ENCODE results near the gene RNF151. TPM values are rescaled to one million over a fixed set of nuclear protein-coding genes. Genes with fewer than 3 reads are reported as not detected.
A peak's percentile ranks its signal among the peaks of the same experiment; 100 is the strongest.
"Not testable (repeated sequence)": the region's sequence is repeated elsewhere in the genome, so short reads cannot be mapped to it uniquely, and the experiment has no call there.

The RNF151 gene, protein sequence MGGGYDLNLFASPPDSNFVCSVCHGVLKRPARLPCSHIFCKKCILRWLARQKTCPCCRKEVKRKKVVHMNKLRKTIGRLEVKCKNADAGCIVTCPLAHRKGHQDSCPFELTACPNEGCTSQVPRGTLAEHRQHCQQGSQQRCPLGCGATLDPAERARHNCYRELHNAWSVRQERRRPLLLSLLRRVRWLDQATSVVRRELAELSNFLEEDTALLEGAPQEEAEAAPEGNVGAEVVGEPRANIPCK
- not detected in 2 replicates for total RNA-seq (2014; rRNA removed; shearing (Covaris generic))

DNA sequence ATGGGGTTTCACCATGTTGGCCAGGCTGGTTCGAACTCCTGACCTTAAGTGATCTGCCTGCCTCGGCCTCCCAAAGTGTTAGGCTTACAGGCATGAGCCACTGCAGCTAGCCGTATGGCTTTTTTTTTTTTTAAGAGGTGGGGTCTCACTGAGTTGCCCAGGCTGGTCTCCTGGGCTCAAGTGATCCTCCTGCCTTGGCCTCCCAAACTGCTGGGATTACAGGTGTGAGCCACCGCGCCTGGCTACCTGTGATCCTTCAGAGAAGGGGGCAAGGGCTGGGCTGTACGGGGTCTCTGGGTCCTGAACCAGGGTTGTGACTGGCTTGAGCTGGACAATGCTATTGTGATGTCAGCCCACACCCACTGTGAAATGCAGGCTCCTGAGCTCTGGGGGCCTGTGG lies at the start of gene RNF151:
Gene RNF151, plus strand, starts transcription at position 397 of the 400 bp plus-strand sequence. CDS start 26 bp downstream, outside the sequence.
- no peak for DNase-seq (ENCODE audit: low read depth)

DNA sequence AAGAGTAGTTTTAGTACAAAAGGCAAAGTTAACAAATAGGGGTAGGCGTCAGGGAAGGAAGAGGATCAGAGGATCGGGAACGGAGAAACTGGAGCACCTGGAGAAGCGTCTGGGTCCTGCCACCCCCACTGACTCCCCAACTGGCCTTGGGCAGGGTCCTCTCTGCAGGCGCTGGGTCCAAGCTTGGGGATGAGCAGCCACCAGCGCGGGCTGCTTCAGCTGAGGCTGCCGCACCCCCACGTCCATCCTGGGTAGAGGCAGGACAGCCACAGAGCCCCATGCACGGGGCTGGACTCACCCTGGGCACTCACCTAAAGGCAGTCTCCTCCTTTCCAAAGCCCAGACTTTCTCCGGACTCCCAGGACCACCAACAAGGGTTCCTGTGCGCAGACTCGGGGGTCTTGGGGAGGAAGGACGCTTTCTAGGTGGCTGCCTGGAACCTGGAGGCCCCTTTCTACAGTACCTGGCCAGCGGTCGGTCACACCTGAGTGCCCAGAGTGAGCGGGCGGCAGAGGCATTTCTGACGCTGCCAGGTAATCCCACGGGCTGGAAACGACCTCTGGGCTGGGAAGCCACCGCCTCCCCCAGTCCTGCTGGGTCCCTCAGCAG lies 49.5 kb upstream of the RNF151 start:
- no peak for DNase-seq (ENCODE audit: low read depth)

DNA sequence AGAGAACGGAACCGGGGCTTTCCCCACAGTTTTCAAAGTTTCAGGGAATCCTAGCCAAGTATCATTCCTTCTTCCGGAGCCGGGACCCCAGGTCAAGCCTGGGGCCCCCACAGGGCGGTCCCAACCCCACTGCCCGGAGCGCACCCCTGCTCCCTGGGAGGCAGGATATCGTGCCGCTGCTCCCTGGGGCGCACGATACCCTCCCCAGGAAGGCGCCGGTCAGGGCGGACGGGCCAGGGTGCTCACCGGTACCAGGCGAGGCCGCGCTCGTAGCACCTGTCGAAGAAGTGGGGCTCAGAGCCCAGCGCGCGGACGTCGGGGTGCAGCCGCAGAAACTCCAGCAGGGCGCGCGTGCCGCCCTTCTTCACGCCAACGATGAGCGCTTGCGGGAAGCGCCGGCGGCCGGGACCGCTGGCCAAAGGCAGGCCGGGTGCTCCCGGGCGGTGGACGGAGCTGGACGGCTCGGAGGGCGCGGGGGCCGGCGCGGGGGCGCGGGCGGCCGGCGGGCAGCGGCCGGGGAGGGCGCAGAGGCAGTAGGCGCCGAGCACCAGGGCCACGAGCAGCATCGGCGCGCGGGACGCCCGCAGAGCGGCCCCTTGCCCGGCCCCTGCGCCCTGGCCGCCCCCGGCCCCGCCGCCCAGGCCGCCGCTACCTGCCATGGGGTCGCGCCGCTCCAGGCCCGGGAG lies 48.8 kb upstream of the RNF151 start:
- DNase-seq (ENCODE audit: low read depth) = no peak

DNA sequence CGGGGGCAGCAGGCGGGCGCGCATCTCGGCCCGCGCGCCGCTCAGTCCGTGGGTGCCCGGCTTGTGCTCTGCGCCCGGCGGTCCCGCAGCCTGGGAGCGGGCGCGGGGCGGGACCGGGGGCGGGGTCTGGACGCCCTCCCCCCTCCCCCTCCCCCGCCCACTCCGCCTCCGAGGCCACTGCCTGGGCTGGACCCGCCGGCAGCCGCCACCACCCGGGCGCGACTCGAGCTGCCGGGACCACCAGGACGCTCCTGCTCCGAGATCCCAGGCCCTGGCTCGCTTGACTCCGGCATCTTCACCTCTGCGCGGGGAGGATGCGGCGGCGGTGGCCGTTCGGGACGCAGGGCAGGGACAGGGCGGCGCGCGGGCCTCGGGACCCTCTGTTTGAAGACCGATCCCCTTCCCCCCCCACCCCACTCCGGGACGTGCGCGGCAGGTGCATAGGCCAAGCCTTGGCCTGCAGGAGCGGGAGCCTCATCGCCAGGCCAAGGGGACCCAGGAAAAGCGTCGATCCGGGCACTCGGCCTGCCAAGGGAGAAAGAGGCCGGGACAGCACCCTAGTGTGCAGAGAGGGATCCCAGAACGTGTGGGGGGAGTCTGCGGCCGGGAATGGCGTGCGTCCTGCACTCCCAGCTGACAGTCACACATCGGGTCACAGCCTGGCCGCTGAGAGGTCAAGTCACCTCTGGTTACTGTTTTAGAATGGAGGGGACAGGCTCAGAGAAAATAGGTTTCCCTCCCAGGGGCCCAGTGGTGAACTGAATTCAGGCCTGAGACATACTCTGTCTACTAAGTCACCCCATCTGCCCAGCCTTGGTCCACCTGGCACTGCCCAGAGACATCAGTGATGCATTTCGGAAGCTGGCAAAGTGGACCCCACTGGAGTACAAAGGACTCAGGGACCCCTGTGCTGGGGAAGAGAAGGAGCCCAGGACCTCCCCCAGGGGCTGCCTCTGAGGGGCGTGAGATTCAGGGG lies 48.0 kb upstream of the RNF151 start, which contains the start of gene HS3ST6:
Gene HS3ST6, minus strand, starts transcription at position 65 of the 976 bp plus-strand sequence. CDS start 92 bp downstream, outside the sequence.
- DNase-seq (ENCODE audit: low read depth) = no peak

DNA sequence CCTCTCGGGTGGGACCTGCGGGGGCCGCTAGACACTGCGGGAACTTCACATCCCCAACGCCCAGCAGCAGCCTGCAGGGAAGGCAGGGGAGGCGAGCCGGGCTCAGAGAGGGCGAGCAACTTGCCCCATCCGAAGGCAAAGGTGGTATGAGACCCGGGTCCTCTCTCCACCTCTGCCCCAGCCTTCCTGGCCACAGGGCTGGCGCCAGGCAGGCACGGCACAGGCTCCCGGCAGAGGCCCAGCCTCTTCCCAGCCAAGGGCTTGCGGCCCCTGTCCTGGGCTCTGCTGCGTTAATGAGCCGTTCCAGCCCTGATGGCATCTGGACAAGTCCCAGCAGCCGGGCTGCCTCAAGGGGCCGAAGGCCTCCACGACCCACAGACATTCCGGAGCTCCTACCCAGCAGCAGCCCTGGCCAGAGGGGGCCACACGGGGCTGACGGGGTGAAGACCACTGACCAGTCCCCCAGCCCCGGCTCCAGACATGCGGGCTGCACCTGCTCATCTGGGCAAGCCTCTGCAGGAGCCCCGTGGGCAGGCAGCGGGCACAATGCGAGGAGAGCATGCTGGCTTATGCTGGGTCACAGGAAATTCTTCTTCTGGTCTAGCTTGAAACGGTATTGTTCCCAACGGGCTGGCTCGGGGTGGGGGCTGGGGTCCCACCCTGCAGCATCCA lies 47.2 kb upstream of the RNF151 start:
- DNase-seq (ENCODE audit: low read depth) = no peak

DNA sequence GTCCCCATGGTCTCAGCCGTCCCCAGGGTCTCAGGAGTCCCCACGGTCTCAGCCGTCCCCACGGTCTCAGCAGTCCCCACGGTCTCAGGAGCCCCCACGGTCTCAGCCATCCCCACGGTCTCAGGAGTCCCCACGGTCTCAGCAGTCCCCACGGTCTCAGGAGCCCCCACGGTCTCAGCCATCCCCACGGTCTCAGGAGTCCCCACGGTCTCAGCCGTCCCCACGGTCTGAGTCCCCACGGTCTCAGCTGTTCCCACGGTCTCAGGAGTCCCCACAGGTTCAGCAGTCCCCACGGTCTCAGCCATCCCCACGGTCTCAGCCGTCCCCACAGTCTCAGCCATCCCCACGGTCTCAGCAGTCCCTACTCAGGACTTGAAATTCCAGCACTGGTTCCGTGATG lies 46.5 kb upstream of the RNF151 start:
- DNase-seq (ENCODE audit: low read depth) = not testable (repeated sequence)

DNA sequence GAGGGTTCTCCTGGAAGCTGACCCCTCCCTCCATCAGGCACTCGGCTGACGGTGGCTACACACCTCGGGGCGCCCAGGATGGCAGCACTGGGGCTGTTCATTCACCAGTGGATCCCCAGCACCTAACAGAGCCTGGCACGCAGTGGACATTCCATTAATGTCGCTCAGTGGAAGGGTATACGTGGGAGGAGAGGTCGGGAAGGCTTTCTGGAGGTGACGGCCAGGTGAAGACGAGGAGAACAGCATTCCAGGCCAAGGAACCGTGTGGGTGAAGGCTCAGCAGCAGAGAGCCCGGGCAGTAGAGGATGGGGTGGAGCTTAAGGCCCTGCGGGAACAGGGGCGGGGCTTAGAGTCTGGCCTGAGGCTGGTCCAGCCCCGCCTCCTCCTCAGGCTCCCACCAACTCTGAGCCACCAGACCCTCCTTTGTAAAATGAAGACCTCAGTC lies 45.9 kb upstream of the RNF151 start:
- DNase-seq (ENCODE audit: low read depth) = no peak

DNA sequence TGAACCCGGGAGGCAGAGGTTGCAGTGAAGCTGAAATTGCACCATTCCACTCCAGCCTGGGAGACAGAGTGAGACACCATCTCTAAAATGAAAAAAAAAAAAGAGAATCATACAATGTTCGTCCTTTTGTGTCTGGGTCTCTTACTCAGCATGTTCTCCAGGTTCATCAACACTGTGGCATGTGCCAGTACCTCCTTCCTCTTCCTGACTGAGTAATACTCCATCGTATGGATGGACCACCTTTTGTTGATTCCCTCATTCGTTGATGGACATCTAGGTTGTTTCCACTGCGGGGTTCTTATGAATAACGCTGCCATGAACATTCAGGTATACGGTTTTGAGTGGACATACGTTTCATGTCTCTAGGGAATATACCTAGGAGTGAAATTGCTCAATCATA lies 44.3 kb upstream of the RNF151 start:
- no peak for DNase-seq (ENCODE audit: low read depth)

DNA sequence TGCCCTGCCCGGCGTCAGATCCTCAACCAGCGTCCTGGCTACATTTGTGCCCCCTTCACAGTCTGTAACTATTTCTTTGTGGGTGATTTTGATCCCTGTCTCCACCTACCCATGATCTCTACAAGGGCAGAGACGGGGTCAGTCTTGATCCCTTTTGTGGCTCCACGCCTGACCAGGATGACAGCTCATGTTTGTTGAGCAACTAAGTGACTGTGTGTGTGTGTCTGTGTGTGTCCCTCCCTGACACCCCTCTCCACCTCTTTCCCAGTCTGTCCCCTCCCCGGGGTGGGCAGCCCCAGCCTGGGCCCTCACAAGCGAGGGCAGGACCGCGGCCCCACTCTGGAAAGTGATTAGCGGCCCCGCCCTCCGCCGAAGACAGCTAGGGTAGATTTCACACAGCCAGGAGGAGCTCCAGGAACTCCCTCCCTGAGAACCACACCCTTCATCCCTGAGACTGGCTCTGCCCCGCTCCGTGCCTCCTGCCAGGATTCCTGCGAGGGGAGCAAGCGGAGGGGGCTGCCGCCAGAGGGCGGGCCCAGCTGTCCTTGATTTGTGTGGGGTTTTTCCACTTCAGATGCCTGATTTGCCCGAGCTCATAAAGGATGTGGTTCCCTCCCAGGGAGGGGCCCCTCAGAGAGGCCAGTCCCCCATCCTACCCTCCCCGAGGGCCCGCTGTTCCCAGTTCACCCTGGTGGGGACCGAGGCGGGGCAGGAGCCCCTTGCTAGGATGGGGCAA lies 43.2 kb upstream of the RNF151 start:
- peak; percentile 46 for DNase-seq (ENCODE audit: low read depth)

DNA sequence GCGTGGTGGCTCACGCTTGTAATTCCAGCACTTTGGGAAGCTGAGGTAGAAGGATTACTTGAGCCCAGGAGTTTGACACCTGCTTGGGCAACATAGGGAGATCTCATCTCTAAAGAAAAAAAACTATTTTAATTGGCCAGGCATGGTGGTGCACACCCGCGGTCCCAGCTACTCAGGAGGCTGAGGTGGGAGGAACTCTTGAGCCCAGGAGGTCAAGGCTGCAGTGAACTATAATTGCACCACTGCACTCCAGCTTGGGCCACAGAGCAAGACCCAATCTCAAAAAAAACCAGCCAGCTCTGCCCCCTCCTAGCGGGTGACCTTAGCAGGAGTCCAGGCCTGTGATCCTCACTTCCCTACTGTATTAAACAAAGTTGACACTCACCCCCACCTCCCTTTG lies 42.6 kb upstream of the RNF151 start:
- no peak for DNase-seq (ENCODE audit: low read depth)

DNA sequence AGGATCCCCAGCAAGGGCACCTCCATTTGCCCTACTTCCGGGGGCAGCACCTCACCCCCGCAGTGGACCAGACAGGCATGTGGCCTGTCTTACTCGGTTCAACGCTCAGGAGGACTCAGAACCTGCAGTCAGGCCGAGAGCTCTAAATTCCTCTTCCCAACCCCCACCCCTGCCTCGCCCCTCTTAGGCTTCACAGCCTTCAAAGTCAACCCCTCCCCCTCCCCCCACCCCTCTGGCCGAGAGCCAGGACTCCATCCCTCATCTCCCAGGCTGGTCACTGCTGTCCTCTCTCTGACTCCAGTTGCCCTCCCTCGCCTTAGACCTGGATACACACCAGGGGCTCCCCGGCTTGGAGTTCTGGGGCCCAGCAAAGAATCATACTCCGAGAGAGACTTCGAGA lies 40.4 kb upstream of the RNF151 start:
- no peak for DNase-seq (ENCODE audit: low read depth)

DNA sequence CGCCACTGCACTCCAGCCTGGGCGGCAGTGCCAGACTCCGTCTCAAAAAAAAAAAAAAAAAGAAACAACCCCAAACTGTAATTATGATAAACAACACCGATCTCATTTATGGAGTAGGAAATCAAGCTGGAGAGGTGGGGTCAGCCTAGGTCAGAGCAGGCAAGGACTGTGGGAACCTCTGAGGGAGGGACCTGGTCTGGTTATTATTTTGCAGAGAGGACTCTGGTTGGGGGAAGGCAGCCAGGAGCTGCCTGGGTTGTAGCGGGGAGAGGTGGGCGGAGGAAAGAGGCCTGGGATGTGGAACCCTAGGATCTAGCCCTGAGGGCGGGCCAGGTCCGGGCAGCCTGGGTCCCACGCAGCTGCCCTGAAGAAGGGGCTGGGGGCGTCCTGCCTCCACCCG lies 37.6 kb upstream of the RNF151 start:
- DNase-seq (ENCODE audit: low read depth) = peak; percentile 34

DNA sequence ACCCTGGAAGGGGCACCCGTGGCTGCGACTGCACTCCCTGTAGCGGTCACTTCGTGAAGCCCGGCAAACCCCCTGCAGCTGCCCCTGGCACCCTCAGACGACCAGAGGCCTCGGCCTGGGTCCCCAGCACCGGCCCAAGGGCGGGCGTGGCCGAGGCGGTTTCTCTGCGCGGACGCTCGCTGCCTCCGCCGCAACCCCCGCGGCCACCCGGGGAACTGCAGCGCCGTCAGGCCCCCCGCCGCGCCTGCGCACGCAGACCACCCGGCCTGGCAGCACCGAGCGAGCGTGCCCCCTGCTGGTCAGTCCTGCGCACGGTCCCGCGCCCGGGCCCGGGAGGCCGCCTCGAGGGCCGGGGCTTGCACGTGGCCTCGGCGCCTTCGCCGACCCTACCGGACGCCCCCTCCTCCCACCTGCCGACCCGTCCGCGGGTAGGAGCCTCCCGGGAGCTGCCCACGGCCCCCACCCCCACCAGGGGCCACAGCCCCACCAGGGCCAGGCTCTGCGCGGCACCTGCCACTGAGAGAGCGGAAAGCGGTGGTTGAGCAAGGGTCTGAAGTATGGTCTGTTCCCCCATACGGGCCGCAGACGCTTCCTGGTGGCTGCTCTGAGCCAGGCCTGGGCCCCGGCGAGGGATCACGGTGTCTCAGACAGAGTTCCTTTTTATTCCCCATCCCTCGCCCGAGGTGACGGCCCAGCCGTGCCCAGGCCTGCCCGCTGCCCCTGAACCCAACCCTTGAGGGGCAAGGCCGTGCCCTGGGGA lies 36.9 kb upstream of the RNF151 start:
- DNase-seq (ENCODE audit: low read depth) = peak; percentile 70

DNA sequence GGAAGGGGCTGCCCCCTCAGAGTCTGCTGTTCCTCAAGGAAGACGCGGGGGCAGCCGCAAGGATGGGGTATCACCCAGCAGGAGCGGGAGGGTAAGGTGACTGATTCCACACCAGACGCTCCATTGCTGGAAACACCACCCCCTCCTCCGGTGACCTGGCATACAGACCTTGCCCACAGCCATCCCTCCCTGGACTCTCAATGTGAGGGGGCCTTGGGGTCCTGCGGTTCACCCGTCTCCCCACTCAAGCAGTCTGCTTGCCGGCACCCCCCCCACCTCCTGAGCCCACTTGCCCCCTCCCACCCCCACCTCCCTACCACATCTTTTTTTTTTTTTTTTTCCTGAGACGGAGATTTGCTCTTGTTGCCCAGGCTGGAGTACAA lies 36.3 kb upstream of the RNF151 start:
- no peak for DNase-seq (ENCODE audit: low read depth)

DNA sequence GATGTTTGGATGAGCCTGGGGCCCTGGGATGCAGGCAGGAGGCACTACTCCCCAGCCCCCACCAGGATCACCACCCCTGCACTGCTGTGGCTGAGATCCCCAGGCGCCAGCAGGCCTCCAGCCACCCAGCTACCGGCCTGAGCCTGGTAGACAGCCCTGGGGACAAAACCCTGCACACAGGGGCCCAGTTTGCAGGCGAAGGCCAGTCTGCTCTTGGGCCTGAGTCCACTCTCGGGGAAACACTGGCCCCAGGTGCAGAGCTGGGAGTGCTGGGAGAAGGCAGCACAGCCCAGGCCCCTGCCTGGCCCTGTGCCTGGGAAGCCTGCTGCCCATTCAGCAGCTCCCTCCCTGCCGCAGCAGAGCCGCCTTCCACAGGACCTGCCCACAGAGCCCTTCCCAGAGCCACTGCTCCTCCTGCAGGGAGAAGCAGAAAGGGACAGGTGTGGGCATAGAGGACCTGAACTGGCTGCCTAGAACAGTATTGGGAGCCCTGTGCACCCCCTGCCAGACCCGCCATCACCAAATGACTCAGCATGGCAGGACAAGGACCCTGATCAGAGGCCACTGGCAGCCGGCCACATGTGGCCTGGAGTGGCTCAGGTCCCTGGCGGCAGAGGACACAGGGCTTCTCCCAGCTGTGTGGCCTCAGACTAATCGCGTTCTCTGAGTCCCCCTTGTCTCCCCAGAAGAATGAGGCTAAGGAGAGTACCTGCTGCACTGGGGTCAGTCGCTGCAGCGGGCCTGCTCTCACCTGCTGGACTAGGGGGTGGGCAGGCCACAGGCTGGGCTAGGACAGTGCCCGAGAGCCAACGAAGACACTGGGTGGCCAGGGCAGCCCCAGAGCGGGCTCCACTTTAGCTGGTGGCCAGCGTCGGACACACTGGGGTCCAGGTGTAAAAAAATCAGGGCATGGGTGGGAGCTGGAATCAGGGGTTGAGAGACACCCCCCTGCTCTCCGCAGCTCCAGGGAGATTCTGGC lies 34.3 kb upstream of the RNF151 start:
- peak; percentile 49 for DNase-seq (ENCODE audit: low read depth)

DNA sequence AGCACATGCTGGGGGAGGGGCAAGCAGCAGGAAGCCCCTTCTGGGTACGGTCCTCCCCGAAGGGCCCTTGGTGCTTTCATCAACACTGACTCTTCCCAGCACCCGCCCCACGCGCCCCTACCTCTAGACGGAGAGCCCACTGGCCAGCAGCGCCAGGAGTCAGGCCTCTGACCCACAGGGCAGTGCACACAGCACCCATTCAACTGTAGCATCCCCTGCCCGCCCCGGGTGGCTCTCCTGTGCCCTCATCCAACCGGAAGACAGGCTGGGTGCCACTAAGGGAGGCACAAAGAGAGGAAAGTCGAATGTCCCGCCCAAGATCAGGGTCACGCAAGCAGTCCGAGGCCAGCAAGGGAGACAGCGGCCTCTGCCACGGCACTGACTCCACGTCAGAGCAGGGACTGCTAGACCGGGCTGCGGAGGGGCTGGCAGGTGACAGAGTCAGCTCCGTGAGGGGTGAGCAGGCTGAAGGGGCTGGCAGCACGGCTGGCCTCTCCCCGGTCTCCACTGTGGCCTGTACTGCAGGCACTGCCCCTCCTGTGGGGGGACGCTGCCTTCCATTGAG lies 33.5 kb upstream of the RNF151 start:
- no peak for DNase-seq (ENCODE audit: low read depth)

DNA sequence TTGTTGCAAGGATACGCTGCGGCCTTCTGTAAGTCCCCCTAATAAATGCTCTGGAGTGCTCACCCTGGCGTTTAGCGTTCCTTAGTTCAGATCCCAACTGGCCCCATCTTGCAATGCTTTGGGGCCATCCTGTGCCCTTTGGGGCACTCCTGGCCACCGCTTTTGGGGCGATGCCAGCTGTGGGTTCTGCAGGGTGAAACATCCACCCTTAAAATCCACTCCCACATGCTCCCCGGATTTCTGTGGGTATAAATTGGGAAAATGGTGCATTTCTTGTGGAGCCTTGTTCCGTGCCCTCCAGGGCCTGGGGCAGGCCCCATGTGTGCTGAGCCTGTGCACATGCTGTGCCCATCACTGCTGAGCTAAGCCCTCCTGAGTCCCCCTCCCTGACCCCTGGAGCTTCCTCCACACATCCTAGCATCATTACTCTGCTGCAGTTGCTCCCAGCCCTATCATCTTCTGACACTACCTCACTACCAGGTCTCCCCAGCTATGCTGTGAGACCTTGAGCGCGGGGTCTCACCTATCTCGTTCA lies 29.6 kb upstream of the RNF151 start:
- no peak for DNase-seq (ENCODE audit: low read depth)

DNA sequence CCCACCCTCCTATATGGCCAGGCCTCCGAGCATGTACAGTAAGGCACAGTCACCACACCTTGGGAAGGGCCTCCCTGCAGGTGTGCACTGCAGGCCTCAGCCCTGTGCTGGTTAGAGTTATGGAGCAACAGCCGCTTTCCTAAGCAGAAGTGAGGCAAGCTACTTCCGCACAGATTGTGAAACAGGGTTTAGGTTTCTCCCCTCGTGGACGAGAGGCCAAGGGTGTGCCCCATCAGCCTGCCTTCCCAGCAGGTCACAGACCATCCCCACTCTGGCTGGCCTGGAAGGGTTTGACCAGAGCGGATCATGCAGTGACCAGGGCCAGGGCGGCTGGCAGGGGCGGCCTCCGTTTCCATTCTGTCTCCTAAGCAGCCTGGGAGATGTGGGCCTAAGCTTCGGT lies 28.3 kb upstream of the RNF151 start:
- no peak for DNase-seq (ENCODE audit: low read depth)
